Loucy (cell line): ENCODE measurements around the gene EPHB1.
"Not testable (repeated sequence)": the region's sequence is repeated elsewhere in the genome, so short reads cannot be mapped to it uniquely, and the experiment has no call there.

Source experiments
- H2AFZ ChIP-seq: fragments of 200-600 bp; sonication (generic); 2 replicates; pipeline ENCODE4 v1.6.0; 2016; ENCODE audit warnings: antibody characterized with exemption, mild to moderate bottlenecking, low read length, moderate library complexity
- H3F3A ChIP-seq: fragments of 200-600 bp; 2 replicates; pipeline ENCODE4 v1.6.0; 2016; ENCODE audit warnings: antibody characterized with exemption, low read depth, mild to moderate bottlenecking
- H3K27me3 ChIP-seq: fragments of 200-600 bp; sonication (generic); 2 replicates; pipeline ENCODE4 v1.6.1; 2014; ENCODE audit warnings: low read length, mild to moderate bottlenecking; ENCODE audit not compliant: insufficient read depth, poor library complexity, severe bottlenecking
- H3K36me3 ChIP-seq: fragments of 200-600 bp; sonication (generic); 2 replicates; pipeline ENCODE4 v1.6.1; 2016; ENCODE audit warnings: low read length; ENCODE audit not compliant: insufficient read depth
- H3K4me1 ChIP-seq: fragments of 200-600 bp; sonication (generic); 2 replicates; pipeline ENCODE4 v1.5.1; 2014; ENCODE audit warnings: low read length, mild to moderate bottlenecking; ENCODE audit not compliant: insufficient read depth, poor library complexity, severe bottlenecking
- H3K4me2 ChIP-seq: fragments of 200-600 bp; sonication (generic); 2 replicates; pipeline ENCODE4 v1.6.0; 2014; ENCODE audit warnings: antibody characterized with exemption, low read length, low read depth, mild to moderate bottlenecking; ENCODE audit not compliant: poor library complexity, severe bottlenecking
- H3K4me3 ChIP-seq: fragments of 200-600 bp; sonication (generic); 2 replicates; pipeline ENCODE4 v1.5.1; 2014; ENCODE audit warnings: low read length, mild to moderate bottlenecking, mixed read lengths; ENCODE audit not compliant: poor library complexity, severe bottlenecking
- H3K79me2 ChIP-seq: fragments of 200-600 bp; sonication (generic); 2 replicates; pipeline ENCODE4 v1.6.1; 2014; ENCODE audit warnings: low read length; ENCODE audit not compliant: insufficient read depth
- H3K9ac ChIP-seq: fragments of 200-600 bp; sonication (generic); 2 replicates; pipeline ENCODE4 v1.6.0; 2014; ENCODE audit warnings: mild to moderate bottlenecking, low read depth, low read length, moderate library complexity; ENCODE audit not compliant: poor library complexity, severe bottlenecking
- H3K9me2 ChIP-seq: fragments of 200-600 bp; sonication (generic); replicated peaks from 2 replicates; pipeline ENCODE4 v1.6.1; 2016; ENCODE audit warnings: low read depth, low read length, mixed read lengths
- H3K9me3 ChIP-seq: fragments of 200-600 bp; sonication (generic); 2 replicates; pipeline ENCODE4 v1.6.1; 2014; ENCODE audit warnings: mild to moderate bottlenecking, antibody characterized with exemption, low read length, low read depth; ENCODE audit not compliant: insufficient read depth
- H4K20me1 ChIP-seq: fragments of 200-600 bp; sonication (generic); 2 replicates; pipeline ENCODE4 v1.6.0; 2014; ENCODE audit warnings: antibody characterized with exemption, low read length, mild to moderate bottlenecking; ENCODE audit not compliant: insufficient read depth, poor library complexity, severe bottlenecking
- CTCF ChIP-seq: fragments of 200-600 bp; sonication (generic); conservative IDR thresholded peaks from 2 replicates; pipeline ENCODE4 v1.5.1; 2014; ENCODE audit warnings: mild to moderate bottlenecking, antibody characterized with exemption, low read length
- EZH2phosphoT487 ChIP-seq: fragments of 200-600 bp; IDR thresholded peaks from 2 replicates; pipeline ENCODE4 v1.6.1; 2018; ENCODE audit warnings: antibody characterized with exemption, mild to moderate bottlenecking, moderate library complexity, borderline replicate concordance

Gene EPHB1

GRCh38 chr3:135057996-135058395, 262.9 kb downstream of the EPHB1 start:
- Histone ChIP-seq H3K36me3 (no peaks in the 10 kb centered on the region), H3K79me2 (no peaks in the 10 kb centered on the region), H3K9me2 (no peaks in the 10 kb centered on the region), H3K27me3 (no peaks in the 10 kb centered on the region), H3K9ac (no peak overlapping the region), H3K9me3 (no peaks in the 10 kb centered on the region), H3K4me1 (no peaks in the 10 kb centered on the region), H3K4me2 (no peak overlapping the region), H2AFZ (no peak overlapping the region), H4K20me1 (no peaks in the 10 kb centered on the region), H3F3A (no peaks in the 10 kb centered on the region), H3K4me3 (no peak overlapping the region)
- no peak for TF ChIP-seq CTCF
- no peak for TF ChIP-seq EZH2phosphoT487

- H3K9ac ChIP-seq: no peak overlapping the region
- H3K4me2 ChIP-seq: no peak overlapping the region
- H4K20me1 ChIP-seq: no peaks in the 10 kb centered on the region
- no peaks in the 10 kb centered on the region for H3K4me1 ChIP-seq
- H3K9me2 ChIP-seq: no peaks in the 10 kb centered on the region
- H3K79me2 ChIP-seq: no peaks in the 10 kb centered on the region
- no peak overlapping the region for H3K4me3 ChIP-seq
- H3K9me3 ChIP-seq: no peaks in the 10 kb centered on the region
- H3K36me3 ChIP-seq: no peaks in the 10 kb centered on the region
- TF ChIP-seq CTCF (no peak), EZH2phosphoT487 (no peak)
- H3K27me3 ChIP-seq: no peaks in the 10 kb centered on the region
- no peak overlapping the region for H2AFZ ChIP-seq
- H3F3A ChIP-seq: no peaks in the 10 kb centered on the region
Observed at GRCh38 chr3:135059580-135059979, 264.5 kb downstream of the EPHB1 start.

- not testable (repeated sequence) for H3K4me2 ChIP-seq, H3K79me2 ChIP-seq, H3K9me2 ChIP-seq, H3K4me3 ChIP-seq, H2AFZ ChIP-seq, H3K4me1 ChIP-seq, H3K9ac ChIP-seq, H4K20me1 ChIP-seq, H3F3A ChIP-seq, H3K36me3 ChIP-seq, H3K9me3 ChIP-seq, H3K27me3 ChIP-seq
Observed at GRCh38 chr3:135066844-135067727, 272.0 kb downstream of the EPHB1 start.

GRCh38 chr3:135068011-135068410, 273.0 kb downstream of the EPHB1 start:
- Histone ChIP-seq H3K36me3 (no peaks in the 10 kb centered on the region), H3K4me3 (no peak overlapping the region), H4K20me1 (no peaks in the 10 kb centered on the region), H3K4me1 (no peaks in the 10 kb centered on the region), H3K79me2 (no peaks in the 10 kb centered on the region), H2AFZ (no peak overlapping the region), H3K27me3 (no peaks in the 10 kb centered on the region), H3F3A (no peaks in the 10 kb centered on the region), H3K9me2 (no peaks in the 10 kb centered on the region), H3K9me3 (no peaks in the 10 kb centered on the region), H3K4me2 (no peak overlapping the region), H3K9ac (no peak overlapping the region)
- no peak for TF ChIP-seq CTCF
- TF ChIP-seq EZH2phosphoT487: no peak
